SH-SY5Y (cell line): Measurements from ENCODE around the gene TADA2B.

Source experiments
- GATA2 ChIP-seq: IDR thresholded peaks from 2 replicates; pipeline ENCODE4 v1.6.1; 2011; ENCODE audit warnings: mild to moderate bottlenecking, low read depth, low read length
- GATA3 ChIP-seq: IDR thresholded peaks from 2 replicates; pipeline ENCODE4 v1.6.1; 2011; ENCODE audit warnings: low read depth, mild to moderate bottlenecking, low read length, moderate library complexity

DNA sequence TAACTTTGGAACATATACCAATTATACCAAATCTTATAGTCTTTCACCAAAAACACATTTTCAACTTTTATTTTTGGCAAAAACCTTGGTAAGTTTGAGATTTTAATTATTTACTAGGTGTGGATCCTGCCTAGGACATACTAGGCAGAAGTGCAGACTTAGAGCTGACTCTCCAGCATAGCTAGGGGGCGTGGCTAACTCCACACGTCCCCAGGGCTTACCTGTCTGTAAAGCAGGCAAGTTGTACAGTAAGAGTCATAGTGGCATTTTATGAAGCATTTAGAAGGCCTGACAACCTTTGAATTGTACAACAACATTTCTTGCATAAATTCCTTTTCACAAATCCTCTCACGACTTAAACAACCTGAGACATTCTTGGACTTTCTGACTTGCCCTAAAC lies 43.9 kb downstream of the TADA2B start:
- TF ChIP-seq GATA2 = no peak
- TF ChIP-seq GATA3 = no peak
